ENCODE data around the gene CSF1.

Gene CSF1

GRCh38 chr1:109902204-109902985, 8.3 kb upstream of the CSF1 start:
- Mint-ChIP-seq H3K27ac (no peak overlapping the region), H3K4me1 (ENCODE audit: low read depth) (peaks cover 60% of the 10 kb centered on the region), H3K9me3 (no peaks in the 10 kb centered on the region), H3K27me3 (peaks cover 42% of the 10 kb centered on the region), H3K4me3 (no peak overlapping the region), H3K36me3 (ENCODE audit: low read depth) (no peaks in the 10 kb centered on the region)
- intact Hi-C loops (cut with micrococcal nuclease) = no loop called here

- intact Hi-C loops (cut with micrococcal nuclease) = no loop called here
- no peaks in the 10 kb centered on the region for H3K9me3 Mint-ChIP-seq
- H3K36me3 Mint-ChIP-seq (ENCODE audit: low read depth) = no peaks in the 10 kb centered on the region
- H3K27me3 Mint-ChIP-seq = peaks cover 47% of the 10 kb centered on the region
- no peak overlapping the region for H3K4me3 Mint-ChIP-seq
- peaks cover 64% of the 10 kb centered on the region for H3K4me1 Mint-ChIP-seq (ENCODE audit: low read depth)
- no peak overlapping the region for H3K27ac Mint-ChIP-seq
Observed at GRCh38 chr1:109903376-109903930, 7.2 kb upstream of the CSF1 start.

DNA sequence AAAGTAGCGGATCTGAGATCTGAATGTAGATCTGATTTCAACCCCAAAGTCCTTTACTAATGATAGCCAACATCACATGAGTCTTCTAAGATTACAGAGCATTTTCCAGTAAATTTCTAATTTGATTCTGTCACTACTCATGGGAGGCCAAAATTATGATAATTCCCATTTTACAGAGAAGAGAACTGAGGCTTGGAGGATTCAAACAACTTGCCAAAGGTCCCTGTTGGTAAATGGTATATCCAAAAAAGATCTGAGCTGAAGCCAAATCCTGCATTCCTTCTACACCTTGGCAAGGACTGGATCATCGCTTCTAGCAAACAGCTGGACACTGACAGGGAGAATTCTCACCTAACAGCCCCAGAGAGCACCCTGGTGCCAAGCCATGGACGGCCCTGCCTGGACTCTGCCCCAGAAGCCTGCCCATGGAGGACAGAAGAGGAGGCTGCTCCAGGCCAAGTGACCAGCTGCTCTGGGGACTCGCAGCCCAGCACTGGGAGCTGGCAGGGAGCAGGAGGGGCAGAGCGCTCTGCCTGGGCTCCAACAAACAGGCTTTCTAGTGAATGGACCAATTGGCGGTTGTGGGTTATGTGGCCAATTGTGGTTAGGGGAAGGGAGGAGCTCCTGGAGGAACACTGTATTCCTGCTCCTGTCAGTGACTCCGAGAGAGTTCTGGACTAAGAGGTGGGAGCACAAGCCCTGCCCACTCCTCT, 6.4 kb upstream of the CSF1 start:
- H3K4me1 Mint-ChIP-seq (ENCODE audit: low read depth) = peaks cover 64% of the 10 kb centered on the region
- H3K27ac Mint-ChIP-seq = peak overlapping the region; percentile 26
- no peak overlapping the region for H3K4me3 Mint-ChIP-seq
- intact Hi-C loops (cut with micrococcal nuclease) = no loop called here
- no peaks in the 10 kb centered on the region for H3K36me3 Mint-ChIP-seq (ENCODE audit: low read depth)
- no peaks in the 10 kb centered on the region for H3K9me3 Mint-ChIP-seq
- H3K27me3 Mint-ChIP-seq = peaks cover 53% of the 10 kb centered on the region

- peaks cover 65% of the 10 kb centered on the region for H3K4me1 Mint-ChIP-seq (ENCODE audit: low read depth)
- intact Hi-C loops (cut with micrococcal nuclease) = loop anchor here (5.0 kb wide), 1 partner anchor 83 kb away; no protein-coding TSS in a partner anchor
- H3K27me3 Mint-ChIP-seq = peaks cover 64% of the 10 kb centered on the region
- peak overlapping the region; percentile 77 for H3K27ac Mint-ChIP-seq
- no peaks in the 10 kb centered on the region for H3K36me3 Mint-ChIP-seq (ENCODE audit: low read depth)
- H3K4me3 Mint-ChIP-seq = no peak overlapping the region
- no peaks in the 10 kb centered on the region for H3K9me3 Mint-ChIP-seq
Observed at GRCh38 chr1:109905491-109905890, 5.2 kb upstream of the CSF1 start.

DNA sequence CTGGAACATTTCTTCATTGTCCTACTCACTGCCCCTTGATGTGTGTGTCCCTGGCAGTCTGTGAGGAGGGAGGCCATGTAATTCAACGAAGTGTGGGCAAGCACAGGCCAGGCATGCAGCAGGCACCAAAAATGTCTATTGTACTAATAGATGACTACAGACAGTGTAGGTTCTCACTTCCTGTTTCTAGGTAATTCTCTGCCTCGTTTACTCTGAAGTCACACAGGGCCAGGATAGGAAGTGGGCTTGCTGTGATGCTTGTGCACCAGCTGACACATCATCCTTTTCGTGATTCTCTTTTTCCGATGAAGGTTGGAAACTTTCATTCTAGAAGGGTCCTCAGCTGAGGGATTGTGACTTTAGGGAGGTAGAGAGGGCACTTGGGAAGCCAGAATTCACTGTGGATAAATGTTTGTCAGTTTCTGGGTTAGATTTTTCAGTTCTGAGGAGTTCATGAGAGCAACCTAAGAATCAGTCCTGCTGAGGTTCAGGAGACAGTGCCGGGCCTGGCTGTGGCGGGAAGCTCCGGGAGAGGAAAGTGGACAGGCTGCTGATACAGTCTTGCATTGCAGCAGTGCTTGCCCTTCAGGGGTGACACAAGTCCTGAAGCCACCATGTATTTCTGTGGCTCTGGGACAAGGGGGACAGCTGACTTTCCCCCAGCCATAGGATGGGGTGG, 4.3 kb upstream of the CSF1 start:
- Mint-ChIP-seq H3K27me3 (peaks cover 60% of the 10 kb centered on the region), H3K36me3 (ENCODE audit: low read depth) (no peaks in the 10 kb centered on the region), H3K27ac (peak overlapping the region; percentile 77), H3K4me1 (ENCODE audit: low read depth) (peaks cover 61% of the 10 kb centered on the region), H3K9me3 (no peaks in the 10 kb centered on the region), H3K4me3 (no peak overlapping the region)
- intact Hi-C loops (cut with micrococcal nuclease) = loop anchor here (5.0 kb wide), 1 partner anchor 84 kb away; no protein-coding TSS in a partner anchor

GRCh38 chr1:109906839-109907180, 3.8 kb upstream of the CSF1 start:
- H3K27ac Mint-ChIP-seq = peak overlapping the region; percentile 77
- no peak overlapping the region for H3K4me3 Mint-ChIP-seq
- H3K27me3 Mint-ChIP-seq = peaks cover 62% of the 10 kb centered on the region
- H3K4me1 Mint-ChIP-seq (ENCODE audit: low read depth) = peaks cover 61% of the 10 kb centered on the region
- H3K36me3 Mint-ChIP-seq (ENCODE audit: low read depth) = no peaks in the 10 kb centered on the region
- intact Hi-C loops (cut with micrococcal nuclease) = loop anchor here (5.0 kb wide), 1 partner anchor 85 kb away; no protein-coding TSS in a partner anchor
- no peaks in the 10 kb centered on the region for H3K9me3 Mint-ChIP-seq

DNA sequence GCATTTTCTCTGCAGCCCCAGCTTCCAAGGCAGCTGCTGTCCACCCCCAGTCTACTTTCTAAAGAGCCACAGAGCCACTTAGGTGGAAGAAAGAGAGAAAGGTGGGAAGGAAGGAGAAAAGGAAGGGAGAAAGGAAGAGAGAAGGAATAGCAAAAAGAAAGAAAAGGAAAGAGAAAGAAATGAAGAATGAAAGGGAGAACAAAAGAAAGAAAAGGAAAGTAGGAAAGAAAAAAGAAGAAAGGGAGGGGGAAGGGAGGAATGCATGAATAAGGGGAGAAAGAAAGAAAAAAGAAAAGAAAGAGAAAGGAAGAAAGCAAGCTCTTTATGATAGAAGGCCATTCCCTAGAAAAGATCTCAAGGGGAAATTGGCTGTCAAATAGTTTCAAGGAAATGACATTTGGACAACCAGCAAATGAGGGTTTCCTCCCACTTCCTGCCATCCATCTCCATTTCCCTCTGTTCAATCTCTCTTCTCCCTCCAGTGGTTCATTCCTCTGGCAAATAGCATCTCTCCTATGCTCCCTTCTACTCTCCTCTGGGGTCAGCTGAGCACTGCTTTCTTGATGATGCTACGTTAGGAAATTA, 3.4 kb upstream of the CSF1 start:
- H3K27me3 Mint-ChIP-seq = peaks cover 63% of the 10 kb centered on the region
- H3K4me3 Mint-ChIP-seq = no peak overlapping the region
- H3K36me3 Mint-ChIP-seq (ENCODE audit: low read depth) = no peaks in the 10 kb centered on the region
- intact Hi-C loops (cut with micrococcal nuclease) = loop anchor here (5.0 kb wide), 1 partner anchor 85 kb away; no protein-coding TSS in a partner anchor
- H3K27ac Mint-ChIP-seq = peak overlapping the region; percentile 24
- peaks cover 60% of the 10 kb centered on the region for H3K4me1 Mint-ChIP-seq (ENCODE audit: low read depth)
- no peaks in the 10 kb centered on the region for H3K9me3 Mint-ChIP-seq

- H3K36me3 Mint-ChIP-seq (ENCODE audit: low read depth) = no peaks in the 10 kb centered on the region
- peaks cover 60% of the 10 kb centered on the region for H3K4me1 Mint-ChIP-seq (ENCODE audit: low read depth)
- no peaks in the 10 kb centered on the region for H3K9me3 Mint-ChIP-seq
- H3K27me3 Mint-ChIP-seq = peaks cover 68% of the 10 kb centered on the region
- no peak overlapping the region for H3K27ac Mint-ChIP-seq
- H3K4me3 Mint-ChIP-seq = no peak overlapping the region
- intact Hi-C loops (cut with micrococcal nuclease) = loop anchor here (5.0 kb wide), 1 partner anchor 87 kb away; no protein-coding TSS in a partner anchor
Observed at GRCh38 chr1:109908836-109909235, 1.8 kb upstream of the CSF1 start.

DNA sequence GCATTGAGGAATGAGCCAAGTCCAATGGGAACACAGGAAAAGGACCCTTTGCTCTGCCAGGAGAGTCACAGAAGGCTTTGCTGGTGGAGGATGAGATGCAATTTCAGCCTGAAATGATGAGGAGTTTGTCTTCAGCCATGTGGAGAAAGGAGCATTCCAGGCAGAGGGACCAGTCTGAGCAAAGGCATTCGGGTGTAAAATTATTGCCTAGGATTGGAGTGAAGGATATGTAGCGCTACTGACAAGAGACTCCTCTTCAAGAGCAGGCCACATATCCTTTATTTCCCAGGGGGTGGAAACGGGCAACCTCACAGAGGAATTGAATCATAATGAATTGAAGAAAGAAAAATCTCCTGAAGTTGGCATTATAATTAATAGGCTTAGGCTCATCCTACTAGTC, 1.1 kb upstream of the CSF1 start:
- H3K27ac Mint-ChIP-seq = no peak overlapping the region
- H3K4me1 Mint-ChIP-seq (ENCODE audit: low read depth) = peaks cover 55% of the 10 kb centered on the region
- H3K36me3 Mint-ChIP-seq (ENCODE audit: low read depth) = no peaks in the 10 kb centered on the region
- peaks cover 67% of the 10 kb centered on the region for H3K27me3 Mint-ChIP-seq
- intact Hi-C loops (cut with micrococcal nuclease) = loop anchor here (5.0 kb wide), 1 partner anchor 87 kb away; no protein-coding TSS in a partner anchor
- no peaks in the 10 kb centered on the region for H3K9me3 Mint-ChIP-seq
- no peak overlapping the region for H3K4me3 Mint-ChIP-seq

- Mint-ChIP-seq H3K4me3 (peak overlapping the region; percentile 84), H3K9me3 (no peaks in the 10 kb centered on the region), H3K4me1 (ENCODE audit: low read depth) (peaks cover 44% of the 10 kb centered on the region), H3K27me3 (peaks cover 71% of the 10 kb centered on the region), H3K27ac (peak overlapping the region; percentile 78), H3K36me3 (ENCODE audit: low read depth) (no peaks in the 10 kb centered on the region)
- intact Hi-C loops (cut with micrococcal nuclease) = no loop called here
Observed at GRCh38 chr1:109910963-109911798, 532 bp downstream of the CSF1 start.

DNA sequence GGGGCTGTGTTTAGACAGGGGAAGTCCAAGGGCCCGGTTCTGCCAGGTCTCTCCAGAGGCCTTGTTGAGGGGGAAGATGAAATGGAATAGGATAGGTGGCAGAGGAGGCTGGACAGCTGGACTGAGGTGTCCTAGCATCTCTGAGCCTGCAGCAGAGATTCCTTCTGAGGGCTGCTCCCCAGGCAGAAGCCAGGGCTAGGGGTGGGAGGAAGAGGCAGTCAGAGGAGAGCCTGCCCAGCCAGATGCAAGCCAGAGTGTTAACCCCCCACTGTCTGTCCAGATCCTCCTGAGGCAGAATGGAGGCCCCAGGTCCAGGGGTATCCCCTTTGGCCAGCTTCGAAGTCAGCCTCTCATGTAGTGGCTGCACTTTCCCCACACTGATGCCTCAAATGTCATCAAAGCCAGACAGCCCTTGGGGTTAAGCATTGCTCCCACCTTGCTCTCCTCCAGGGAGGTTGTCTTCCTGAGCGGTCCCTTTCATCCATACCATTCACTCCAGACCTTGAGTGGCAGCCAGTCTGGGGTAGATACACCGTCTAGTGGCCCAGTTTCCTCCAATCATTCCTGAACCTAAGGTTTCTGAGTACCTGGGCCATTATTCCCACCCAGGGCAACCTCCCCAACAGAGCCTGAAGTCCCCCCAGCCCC, 1.7 kb downstream of the CSF1 start:
- intact Hi-C loops (cut with micrococcal nuclease) = no loop called here
- no peak overlapping the region for H3K4me3 Mint-ChIP-seq
- H3K4me1 Mint-ChIP-seq (ENCODE audit: low read depth) = peaks cover 34% of the 10 kb centered on the region

DNA sequence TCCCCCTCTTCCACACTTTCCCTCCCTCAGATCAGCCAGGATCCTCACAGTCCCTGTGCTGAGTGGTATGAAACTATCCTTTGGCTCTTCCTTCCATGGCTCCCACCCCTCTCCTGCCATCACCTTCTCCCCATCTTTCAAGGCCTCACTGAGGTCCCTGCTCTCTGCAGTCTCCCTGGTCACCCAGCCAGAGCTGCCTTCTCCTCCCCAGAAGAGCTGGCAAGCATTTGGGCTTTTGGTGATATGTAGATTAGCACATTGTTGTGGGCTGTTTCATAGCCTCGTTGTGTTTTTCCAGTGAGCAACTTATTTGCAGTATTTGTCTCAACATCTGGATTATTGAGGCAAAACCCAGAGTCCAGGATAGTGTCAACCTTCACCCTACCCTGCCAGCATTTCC, 2.2 kb downstream of the CSF1 start:
- Mint-ChIP-seq H3K4me3 (peak overlapping the region; percentile 48), H3K9me3 (no peaks in the 10 kb centered on the region), H3K27ac (peak overlapping the region; percentile 16), H3K4me1 (ENCODE audit: low read depth) (peaks cover 32% of the 10 kb centered on the region), H3K27me3 (peaks cover 66% of the 10 kb centered on the region), H3K36me3 (ENCODE audit: low read depth) (no peaks in the 10 kb centered on the region)
- intact Hi-C loops (cut with micrococcal nuclease) = no loop called here

More for the DNA sequence above, 1.7 kb downstream of the CSF1 start:
- peaks cover 69% of the 10 kb centered on the region for H3K27me3 Mint-ChIP-seq
- H3K36me3 Mint-ChIP-seq (ENCODE audit: low read depth) = no peaks in the 10 kb centered on the region
- no peak overlapping the region for H3K27ac Mint-ChIP-seq
- no peaks in the 10 kb centered on the region for H3K9me3 Mint-ChIP-seq

All from dendritic cell treated with granulocyte-macrophage colony-stimulating factor and Interleukin-4, amounts not matched to agents 40 ng/mL and 50 ng/mL, for 4 days (primary cell).